HG03565 (cell line): ENCODE measurements around the gene PTPRG.
A peak's percentile ranks its signal among the peaks of the same experiment; 100 is the strongest.

Experiments
- ATAC-seq: cut with Tn5 transposase; IDR thresholded peaks from one replicate; pipeline ENCODE4 v1.9.1; 2021; ENCODE audit warnings: mild to moderate bottlenecking, moderate library complexity; ENCODE audit not compliant: unreplicated experiment

PTPRG gene

DNA sequence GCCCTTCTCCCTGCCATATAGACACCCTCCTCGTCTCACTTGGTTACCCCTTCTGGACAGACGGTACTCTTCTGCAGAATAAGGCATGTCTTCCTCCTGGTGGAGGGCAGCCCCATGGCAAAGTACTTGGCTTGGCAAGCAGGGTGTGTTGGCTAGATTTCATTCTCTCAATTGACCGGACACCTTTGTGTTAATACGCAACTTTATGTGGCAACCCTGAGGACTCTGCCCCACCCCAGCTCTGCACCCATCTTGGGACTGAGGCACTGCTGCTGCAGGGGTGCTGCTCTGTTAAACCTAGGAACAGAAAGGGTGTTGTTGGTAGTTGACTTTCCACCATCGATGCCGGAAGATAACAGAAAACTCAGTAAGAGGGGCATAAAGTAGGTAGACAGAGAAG, 55.2 kb downstream of the PTPRG start:
- no peak for ATAC-seq

- ATAC-seq = no peak
These were observed 55.7 kb downstream of the PTPRG start for GRCh38 chr3:61617041-61617440.

DNA sequence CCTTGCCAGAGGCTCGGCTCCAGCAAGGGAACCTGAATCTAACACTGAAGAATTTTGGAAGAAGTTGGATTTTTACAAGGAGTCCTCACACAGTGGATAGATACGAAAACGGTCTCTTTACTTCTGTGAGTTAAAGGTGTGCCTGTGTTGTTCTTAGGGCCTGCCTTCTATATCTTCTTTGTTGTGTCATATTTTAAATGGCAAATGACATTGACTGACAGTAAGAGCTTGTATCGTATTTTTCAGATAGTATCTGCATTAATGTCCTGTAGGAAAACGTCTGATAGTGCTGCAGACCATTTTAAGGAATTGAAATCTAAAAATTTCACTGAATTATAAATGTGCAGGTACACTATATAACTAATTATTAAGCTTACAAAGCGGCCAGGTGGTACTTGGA, 56.3 kb downstream of the PTPRG start:
- no peak for ATAC-seq

DNA sequence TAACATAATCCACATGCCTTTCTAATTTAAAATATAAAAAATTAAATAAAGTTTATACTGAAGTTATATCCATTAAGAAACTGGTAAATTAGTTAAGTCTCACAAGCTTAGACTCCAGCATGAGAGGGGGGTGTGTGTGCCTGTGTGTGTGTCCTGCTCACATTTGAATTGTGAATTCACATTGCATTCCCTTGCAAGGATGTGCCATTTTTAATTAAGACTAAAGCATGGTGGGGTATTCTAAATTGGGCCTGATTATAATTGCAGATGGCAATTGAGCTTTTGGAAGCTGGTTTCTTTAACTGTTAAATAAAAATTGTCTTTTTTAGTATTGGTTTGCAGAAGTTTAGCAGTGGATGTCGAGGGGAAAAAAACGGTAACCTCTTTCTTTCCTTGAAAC, 56.9 kb downstream of the PTPRG start:
- no peak for ATAC-seq

DNA sequence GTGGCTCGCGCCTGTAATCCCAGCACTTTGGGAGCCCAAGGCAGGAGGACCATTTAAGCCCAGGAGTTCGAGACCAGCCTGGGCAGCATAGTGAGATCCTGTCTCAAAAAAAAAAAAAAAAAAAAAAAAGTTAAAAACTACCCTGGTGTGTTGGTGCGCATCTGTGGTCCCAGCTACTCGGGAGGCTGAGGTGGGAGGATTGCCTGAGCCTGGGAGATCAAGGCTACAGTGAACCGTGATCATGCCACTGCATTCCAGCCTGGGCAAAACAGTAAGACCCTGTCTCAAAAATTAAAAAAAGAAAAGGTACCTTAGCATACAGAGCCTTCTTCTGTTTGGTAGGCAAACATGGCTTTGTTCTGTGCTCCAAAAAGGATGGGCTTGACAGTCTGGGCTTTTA, 57.5 kb downstream of the PTPRG start:
- ATAC-seq = no peak

DNA sequence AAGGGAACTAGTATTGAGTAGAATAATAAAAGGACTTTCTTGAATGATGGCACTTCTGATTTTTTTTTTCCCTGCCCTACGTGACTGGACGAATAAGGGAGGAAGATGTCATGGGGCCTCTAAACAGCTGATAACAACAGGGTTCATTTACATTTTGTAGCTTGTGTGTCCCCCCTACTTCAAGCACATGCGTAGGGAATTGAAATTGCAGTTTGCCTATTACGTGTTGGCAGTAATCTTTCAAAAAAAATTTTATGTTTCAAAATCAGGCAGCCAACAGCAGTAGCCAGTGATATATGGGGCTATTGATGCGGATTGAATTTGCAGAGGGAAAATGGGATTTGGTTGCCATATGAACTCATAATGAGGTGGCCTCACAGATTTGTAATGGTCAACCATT, 58.7 kb downstream of the PTPRG start:
- no peak for ATAC-seq

GRCh38 chr3:61624300-61624699, 62.9 kb downstream of the PTPRG start:
- no peak for ATAC-seq

DNA sequence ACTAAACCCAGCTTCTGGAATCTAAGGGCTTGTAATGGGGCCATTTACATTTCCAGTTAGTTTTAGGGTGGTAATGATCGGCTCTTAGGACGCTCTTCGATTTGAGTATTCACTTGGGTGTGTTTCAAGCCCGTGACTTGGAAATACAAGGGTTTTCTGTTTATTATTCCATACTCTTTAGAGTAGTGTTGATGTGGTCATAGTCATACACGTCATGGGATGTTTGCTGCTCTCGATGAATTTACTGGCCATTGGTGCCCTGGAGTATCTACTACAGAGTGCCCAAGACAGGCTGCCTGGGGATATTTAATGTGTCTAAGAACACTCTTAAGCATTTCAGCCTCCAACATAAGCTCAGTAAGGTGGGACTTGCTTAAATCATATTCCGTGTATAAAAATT, 64.1 kb downstream of the PTPRG start:
- no peak for ATAC-seq

DNA sequence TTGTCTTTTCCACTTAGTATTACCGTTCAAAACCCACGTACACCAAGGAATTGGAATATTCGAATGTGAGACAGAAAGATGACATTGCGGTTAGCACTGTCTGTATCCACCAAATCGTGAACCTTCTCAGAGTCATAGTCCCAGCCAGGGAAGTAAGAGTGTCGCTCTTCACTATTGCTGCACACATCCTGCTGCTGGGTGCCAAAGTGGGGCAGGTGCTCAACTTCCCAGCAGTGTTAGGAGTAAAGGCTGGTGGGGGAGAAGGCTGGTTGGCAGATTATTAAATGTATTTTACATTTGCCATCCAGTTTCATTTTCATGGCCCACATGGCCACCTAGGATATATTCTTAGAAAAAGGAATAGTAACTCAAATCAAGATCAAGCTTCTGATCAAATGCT, 65.1 kb downstream of the PTPRG start:
- no peak for ATAC-seq

DNA sequence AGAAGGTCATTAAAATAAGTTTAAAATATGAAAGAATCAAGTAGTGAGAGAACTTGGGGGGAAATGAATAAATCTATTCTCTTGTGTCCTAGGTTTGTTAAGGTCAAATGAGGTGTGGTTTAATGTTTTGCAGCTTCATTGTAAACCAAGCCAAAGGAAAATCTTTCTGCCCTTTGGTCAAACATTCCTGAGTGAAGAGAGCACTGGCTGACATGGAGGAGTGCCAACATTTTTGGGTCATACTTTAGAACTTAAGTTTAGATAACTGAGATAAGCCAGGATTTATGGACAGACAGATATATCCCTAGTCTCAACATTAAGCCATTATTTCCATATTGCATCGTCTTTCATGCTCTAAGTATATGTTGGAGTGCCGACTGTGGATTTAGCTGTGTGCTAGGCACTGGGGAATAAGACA, 66.4 kb downstream of the PTPRG start:
- ATAC-seq = no peak

GRCh38 chr3:61628636-61629035, 67.3 kb downstream of the PTPRG start:
- ATAC-seq = no peak

DNA sequence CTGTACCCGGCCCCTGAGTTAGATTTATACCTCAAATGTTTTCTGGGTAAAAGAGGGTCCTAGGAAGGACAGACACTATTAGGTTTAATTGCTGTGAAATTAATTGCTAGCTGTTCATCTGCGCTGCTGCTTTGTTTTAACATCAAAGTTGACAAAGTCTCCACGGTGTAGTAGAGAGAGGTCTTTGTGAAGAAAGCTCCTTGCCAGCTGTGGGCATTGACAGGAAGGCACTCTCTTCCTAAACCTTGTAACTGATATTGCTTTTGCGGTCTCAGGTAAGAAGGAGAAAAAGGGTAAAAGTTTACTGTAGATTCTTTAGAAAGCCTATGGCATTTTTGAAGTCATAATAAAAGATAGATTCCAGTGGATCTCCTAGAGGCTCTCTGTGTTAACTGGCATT, 68.1 kb downstream of the PTPRG start:
- ATAC-seq = no peak

DNA sequence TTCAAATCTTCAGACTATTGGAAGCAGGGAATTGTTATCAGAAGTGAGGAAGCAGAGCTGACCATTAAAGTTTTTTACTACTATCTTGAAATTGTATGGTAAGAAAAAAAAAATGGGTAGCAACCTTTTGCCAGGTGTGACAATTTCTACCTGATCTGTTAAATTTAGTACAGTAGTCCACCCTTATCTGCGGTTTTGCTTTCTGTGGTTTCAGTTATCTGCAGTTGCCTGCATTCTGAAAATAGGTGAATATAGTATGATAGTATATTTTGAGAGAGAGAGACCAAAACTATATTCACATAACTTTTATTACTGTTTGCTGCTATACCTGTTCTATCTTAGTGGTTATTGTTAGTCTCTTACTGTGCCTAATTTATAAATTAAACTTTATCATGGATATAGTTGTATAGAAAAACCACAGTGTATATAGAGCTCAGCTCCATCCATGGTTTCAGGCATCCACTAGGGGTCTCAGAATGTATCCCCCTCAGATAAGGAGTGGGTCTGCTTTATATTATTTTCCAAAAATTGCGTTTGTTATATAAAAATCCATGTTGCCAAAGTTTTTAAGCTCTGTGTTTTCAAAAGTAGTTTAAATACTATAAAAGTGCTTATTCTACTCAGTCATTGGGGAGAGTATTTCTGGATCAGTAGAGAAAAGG, 69.9 kb downstream of the PTPRG start:
- peak; percentile 51 for ATAC-seq

DNA sequence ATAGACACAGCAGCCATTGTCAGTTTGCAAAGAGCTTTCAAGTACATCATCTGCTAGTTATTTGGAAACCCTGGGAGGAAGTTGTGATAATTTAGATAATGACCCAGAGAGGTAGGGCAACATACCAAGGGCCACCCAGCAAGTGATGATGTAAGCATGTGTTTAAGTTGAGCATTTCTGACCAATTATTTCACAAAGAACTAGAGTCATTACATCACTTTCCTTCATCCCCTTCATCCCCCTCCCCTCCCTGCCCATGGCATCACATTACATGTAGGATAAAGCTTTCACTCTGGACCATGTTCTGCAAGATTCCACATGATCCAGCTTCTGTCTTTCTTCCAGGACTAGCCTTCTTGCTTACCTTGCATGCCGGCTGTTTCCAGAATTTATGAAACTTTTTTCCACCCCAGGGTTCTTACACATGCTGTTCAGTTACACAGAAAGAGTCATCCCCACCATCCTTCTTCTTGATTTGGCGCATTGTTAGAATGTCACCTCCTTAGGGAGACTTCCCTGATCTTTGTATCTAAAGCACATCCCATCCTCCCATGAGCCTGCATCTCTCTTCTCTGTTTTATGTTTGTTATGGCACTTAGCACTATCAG, 71.3 kb downstream of the PTPRG start:
- ATAC-seq = no peak

DNA sequence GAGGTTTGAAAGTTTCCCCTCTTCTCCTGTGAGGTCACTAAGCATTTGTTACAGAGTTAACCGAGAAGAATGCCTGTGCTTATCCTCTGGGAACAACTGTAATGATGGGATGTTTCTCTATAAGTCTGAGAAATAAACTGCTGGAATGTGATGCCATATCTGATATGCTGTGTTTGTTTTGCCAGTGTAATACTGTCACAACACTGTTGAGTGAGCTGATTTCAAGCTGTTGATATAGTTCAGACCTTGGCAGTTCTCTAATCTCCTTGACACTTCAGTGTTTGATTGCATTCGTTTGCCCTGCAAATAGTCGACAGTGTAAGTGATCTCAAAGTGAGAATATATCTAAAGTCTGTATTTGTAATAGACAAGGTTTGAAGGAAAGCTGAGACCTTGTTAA, 73.3 kb downstream of the PTPRG start:
- ATAC-seq = no peak

DNA sequence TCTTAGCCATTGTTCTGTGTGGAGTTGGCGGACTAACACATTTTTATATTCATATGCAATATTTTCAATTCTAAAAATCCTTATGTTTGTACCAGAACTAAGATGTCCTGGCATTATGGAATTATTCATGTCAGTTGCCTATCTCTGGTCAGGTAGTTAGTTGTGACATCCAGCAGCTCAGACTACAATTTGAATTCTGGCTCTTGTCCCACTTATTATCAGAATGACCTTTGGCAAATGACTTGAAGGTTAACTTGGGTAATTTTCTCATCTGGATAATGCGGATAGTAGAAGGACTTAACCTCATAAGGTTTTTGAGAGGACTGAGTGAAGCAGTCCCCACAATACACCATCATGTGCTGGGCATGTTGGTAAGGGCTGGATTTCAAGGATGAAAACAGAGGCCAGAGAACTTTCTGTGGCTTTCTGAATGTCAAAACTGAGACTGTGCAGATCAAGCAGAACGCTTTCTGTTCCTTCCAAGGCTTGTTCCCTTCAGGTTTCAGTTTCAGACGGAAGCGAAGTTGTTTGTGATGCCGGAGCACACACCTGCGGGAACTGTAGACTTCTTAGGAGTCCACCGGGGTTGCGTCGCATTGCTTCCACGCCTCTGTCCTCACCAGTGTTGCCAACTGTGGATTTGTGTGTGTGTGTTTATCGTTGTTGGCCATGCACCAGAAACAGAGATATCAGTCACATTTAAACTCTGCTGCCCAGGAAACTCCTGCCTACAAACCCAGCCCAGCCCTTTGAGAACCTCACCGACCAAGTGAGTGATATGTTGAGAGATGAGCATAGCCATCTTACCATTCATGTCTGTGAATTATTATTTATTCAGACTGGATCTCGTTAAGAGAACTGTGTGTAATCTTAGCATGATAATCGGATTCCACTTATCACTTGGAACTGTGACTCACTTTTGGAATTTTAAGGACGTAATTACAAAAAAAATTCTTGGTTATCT, 76.0 kb downstream of the PTPRG start:
- peak; percentile 96 for ATAC-seq

- no peak for ATAC-seq
These were observed 77.4 kb downstream of the PTPRG start for GRCh38 chr3:61638741-61639140.

DNA sequence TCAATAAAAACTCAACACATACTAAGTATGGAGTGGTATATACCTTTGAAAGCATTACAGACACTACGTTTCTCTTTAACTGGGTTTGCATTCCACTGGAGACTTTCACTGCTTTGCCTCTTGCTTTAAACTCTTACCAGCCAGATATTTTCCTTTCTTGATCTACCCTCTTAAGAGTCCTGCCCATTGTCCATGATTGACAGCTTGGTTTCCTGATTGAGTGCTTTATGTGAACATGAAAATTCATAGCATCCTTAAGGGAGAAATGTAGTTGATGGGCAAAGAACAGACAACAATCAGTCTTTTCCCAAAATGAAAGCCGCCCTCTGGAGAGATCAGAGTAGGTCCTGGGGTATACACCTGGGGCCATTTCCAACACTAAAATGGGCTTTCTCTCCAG, 78.6 kb downstream of the PTPRG start:
- ATAC-seq = no peak

- no peak for ATAC-seq
These were observed 83.8 kb downstream of the PTPRG start for GRCh38 chr3:61645148-61645547.

DNA sequence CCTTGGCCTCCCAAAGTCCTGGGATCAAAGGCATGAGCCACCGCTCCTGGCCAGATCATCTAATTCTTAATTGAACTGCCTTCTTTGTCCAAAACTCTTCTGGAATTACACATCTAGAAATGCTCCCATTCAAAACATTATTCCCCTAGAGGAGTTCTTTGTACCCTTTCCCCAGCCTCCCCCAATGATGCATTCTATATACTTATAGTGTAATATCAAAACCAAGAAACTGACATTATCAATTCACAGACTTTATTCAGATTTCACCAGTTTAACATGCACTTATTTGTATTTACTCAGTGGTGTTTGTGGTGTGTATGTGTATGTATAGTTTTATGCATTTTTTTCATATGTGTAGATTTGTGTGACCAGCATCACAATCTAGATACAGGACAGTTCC, 85.0 kb downstream of the PTPRG start:
- no peak for ATAC-seq

DNA sequence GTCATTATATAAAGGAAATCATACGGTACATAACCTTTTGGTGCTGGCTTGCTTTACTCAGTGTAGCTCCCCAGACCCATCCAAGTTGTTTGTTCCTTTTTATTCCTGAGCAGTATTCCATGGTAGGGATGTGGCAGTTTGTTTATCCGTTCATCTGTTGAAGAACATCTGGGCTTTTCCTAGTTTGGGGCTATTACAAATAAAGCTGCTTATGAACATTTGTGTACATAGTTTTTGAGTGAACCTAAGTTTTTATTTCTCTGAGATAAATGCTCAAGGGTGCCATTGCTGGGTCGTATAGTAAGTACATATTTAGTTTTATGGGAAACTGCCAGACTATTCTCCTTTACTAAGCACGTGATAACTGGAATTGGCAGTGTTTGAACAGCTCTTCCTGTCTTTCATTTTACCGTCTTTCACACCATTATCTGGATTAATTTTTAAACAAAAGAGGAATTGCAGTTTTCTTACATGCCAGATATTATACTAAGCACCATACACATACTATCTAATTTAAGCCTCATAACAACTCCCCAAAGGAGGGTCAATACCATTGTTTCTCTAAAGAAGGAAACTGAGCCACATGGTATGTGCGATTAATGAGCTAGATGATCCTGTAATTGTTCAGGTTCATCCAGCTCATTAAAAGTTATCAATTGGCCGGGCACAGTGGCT, 85.6 kb downstream of the PTPRG start:
- no peak for ATAC-seq
